Measurements from ENCODE around the gene SCLY. TPM values are rescaled to one million over a fixed set of nuclear protein-coding genes. Genes with fewer than 3 reads are reported as not detected.

The SCLY gene
- total and polyA plus RNA-seq, 2 experiments from 2014 or later = 12.7 to 21.1 TPM

- TF ChIP-seq EZH2phosphoT487 (IDR thresholded peaks at IDR 0.05; ENCODE audit: low read depth, severe bottlenecking, unreplicated experiment) = no peak
- TF ChIP-seq EZH2 (IDR thresholded peaks at IDR 0.05; ENCODE audit: borderline replicate concordance) = no peak
- no peak for TF ChIP-seq CTCF (IDR thresholded peaks at IDR 0.05; ENCODE audit: poor library complexity)
- H3K9me2 ChIP-seq (replicated peaks; ENCODE audit: insufficient read depth) = no peaks in the 10 kb centered on the region
- 82% methylated on average over 28 of the region's 30 CpGs for WGBS (ENCODE audit: low lambda C conversion rate, missing lambda C conversion rate)
- H3K36me3 ChIP-seq (replicated peaks; ENCODE audit: insufficient read depth, low read depth) = no peaks in the 10 kb centered on the region
- DNase-seq (ENCODE audit: low spot score) = no peak
- H3K4me1 ChIP-seq (ENCODE audit: insufficient read depth) = peaks cover 18% of the 10 kb centered on the region
- no peak overlapping the region for H3K4me3 ChIP-seq
- no peak overlapping the region for H3K4me2 ChIP-seq
- H3K27ac ChIP-seq = no peak overlapping the region
- no peak overlapping the region for H2AFZ ChIP-seq
- no peaks in the 10 kb centered on the region for H3K79me2 ChIP-seq
- no peaks in the 10 kb centered on the region for H3K27me3 ChIP-seq
- H3K9me3 ChIP-seq (ENCODE audit: low read depth) = no peaks in the 10 kb centered on the region
- no peaks in the 10 kb centered on the region for H4K20me1 ChIP-seq (ENCODE audit: insufficient read depth, poor library complexity, severe bottlenecking)
These were observed 81.8 kb downstream of the SCLY start for GRCh38 chr2:238142382-238143205.

GRCh38 chr2:238143239-238143951, 82.6 kb downstream of the SCLY start:
- TF ChIP-seq CTCF (IDR thresholded peaks at IDR 0.05; ENCODE audit: poor library complexity) = no peak
- WGBS (ENCODE audit: low lambda C conversion rate, missing lambda C conversion rate) = 88% methylated on average over 19 of the region's 20 CpGs
- no peak overlapping the region for H3K4me3 ChIP-seq
- H4K20me1 ChIP-seq (ENCODE audit: insufficient read depth, poor library complexity, severe bottlenecking) = no peaks in the 10 kb centered on the region
- H3K4me2 ChIP-seq = no peak overlapping the region
- DNase-seq (ENCODE audit: low spot score) = no peak
- H3K9me2 ChIP-seq (replicated peaks; ENCODE audit: insufficient read depth) = no peaks in the 10 kb centered on the region
- H3K4me1 ChIP-seq (ENCODE audit: insufficient read depth) = peaks cover 15% of the 10 kb centered on the region
- H3K27me3 ChIP-seq = no peaks in the 10 kb centered on the region
- no peak overlapping the region for H3K27ac ChIP-seq
- H3K36me3 ChIP-seq (replicated peaks; ENCODE audit: insufficient read depth, low read depth) = no peaks in the 10 kb centered on the region
- no peaks in the 10 kb centered on the region for H3K79me2 ChIP-seq
- no peaks in the 10 kb centered on the region for H3K9me3 ChIP-seq (ENCODE audit: low read depth)
- H2AFZ ChIP-seq = no peak overlapping the region

- Histone ChIP-seq H3K36me3 (replicated peaks; ENCODE audit: insufficient read depth, low read depth) (no peaks in the 10 kb centered on the region), H3K4me3 (no peak overlapping the region), H3K9me3 (ENCODE audit: low read depth) (no peaks in the 10 kb centered on the region), H3K4me2 (no peak overlapping the region), H4K20me1 (ENCODE audit: insufficient read depth, poor library complexity, severe bottlenecking) (no peaks in the 10 kb centered on the region), H3K79me2 (no peaks in the 10 kb centered on the region), H3K27me3 (no peaks in the 10 kb centered on the region), H3K27ac (no peak overlapping the region), H3K4me1 (ENCODE audit: insufficient read depth) (peaks cover 14% of the 10 kb centered on the region), H3K9me2 (replicated peaks; ENCODE audit: insufficient read depth) (no peaks in the 10 kb centered on the region), H2AFZ (no peak overlapping the region)
- TF ChIP-seq EZH2phosphoT487 (IDR thresholded peaks at IDR 0.05; ENCODE audit: low read depth, severe bottlenecking, unreplicated experiment) (no peak), CTCF (IDR thresholded peaks at IDR 0.05; ENCODE audit: poor library complexity) (no peak), EZH2 (IDR thresholded peaks at IDR 0.05; ENCODE audit: borderline replicate concordance) (no peak)
- WGBS (ENCODE audit: low lambda C conversion rate, missing lambda C conversion rate) = 99% methylated on average over 5 of the region's 5 CpGs
- DNase-seq (ENCODE audit: low spot score) = no peak
These were observed 83.5 kb downstream of the SCLY start for GRCh38 chr2:238144262-238144661.

Data from hepatocyte (in vitro differentiated cells).